Ramos (cell line): ENCODE results near the gene CNIH2.
"Not testable (repeated sequence)": the region's sequence is repeated elsewhere in the genome, so short reads cannot be mapped to it uniquely, and the experiment has no call there.

Experiments used
- in situ Hi-C: fragments of 300-500 bp; cut with MboI; formaldehyde crosslinking; loops from one replicate; pipeline ENCODE4 v1.14.3; 2022; ENCODE audit warnings: low sequenced_read_pairs; ENCODE audit not compliant: unreplicated experiment

The CNIH2 gene

DNA sequence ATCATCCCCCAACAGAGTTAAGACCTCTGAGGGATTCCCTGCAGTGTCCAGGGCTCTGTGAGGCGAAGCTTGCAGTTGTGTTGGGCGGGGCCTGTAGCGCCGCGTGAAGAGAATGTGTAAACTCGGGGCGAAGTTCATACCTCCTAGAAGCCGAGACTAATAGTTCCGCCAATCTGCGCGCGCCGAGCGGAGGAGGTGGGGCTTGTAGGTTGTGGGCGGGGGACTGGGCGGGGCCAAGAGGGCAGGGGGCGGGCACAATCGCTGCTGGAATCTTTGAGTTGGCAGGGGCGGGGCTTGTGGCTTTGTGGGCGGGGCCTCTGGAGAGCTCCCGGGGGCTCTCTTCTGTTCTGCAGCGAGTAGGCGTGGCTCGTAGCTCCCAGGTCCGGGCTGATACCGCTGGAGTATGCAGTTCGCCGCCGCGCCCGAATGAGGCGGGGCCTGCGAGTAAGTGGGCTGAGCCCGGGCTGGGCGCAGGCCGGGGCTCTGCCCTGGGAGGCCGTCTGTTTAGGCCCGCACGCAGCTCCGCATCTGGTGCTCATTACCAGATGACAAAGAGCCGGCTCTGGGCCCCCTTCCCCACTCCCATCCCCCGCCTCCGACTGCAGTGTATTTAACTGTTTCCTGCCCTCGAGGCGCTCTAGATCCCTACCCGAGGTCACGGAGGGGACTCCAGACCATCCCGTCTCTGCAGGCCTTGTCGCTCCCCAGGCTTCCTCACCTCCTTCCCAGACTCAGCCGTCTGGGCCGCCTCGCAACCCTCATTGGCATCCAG lies 34.8 kb downstream of the CNIH2 start:
- in situ Hi-C loops = no loop called here

DNA sequence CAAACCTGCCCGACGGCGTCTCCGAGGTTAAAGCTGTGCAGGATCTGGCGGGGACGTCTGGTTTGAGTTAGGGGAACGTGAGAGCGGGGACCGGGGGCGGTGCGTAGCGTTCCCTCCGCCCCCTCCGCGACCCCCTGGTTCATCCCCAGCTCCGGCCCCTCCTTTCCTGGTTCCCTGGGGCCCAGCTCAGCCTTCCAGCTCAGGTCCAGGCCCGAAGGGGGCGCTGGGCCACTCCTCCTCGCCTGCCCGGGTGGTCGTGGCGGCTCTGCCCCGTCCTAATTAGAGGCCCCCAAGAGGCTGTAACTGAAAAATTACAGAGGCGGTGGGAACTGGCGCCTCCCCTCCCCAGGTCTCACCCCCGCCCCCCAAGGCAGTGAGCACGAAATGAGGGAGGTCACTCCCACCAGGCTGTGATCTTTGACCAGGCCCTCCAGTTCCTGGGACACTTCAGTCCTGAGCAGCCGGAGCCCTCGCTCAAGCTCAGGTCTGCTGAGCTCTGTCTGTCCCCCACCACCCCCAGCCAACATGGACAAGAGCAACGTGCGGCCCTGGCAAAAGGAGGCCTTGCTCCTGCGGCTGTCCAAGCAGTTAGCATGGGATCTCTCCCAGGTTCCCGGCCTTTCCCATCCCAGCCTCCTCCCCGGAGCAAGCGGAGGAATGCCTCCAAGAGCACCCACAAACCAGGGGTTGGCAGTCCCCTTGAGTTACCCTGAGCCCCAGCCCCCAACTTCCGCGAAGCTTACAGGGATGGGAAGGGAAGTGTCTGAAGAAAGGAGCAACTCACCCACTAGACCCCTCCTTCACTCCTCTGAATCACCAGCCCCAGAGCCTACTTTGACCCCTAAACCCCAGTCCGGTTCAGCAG lies 35.6 kb downstream of the CNIH2 start:
- in situ Hi-C loops = no loop called here

DNA sequence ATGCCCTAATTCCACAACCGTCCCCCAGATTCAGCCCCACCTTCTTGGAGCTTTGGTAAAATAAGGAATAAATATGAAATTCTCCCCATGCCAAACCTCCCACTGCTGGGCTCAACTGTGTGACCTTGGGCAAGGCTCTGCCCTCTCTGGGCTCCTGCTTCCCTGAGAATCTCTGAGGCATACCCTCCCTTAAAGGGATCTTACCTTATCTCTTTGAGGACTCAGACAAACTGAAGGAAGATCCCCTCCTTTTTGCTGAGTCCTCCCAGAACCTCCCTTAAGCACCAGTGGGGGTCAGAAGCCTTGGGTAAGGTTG lies 36.2 kb downstream of the CNIH2 start:
- in situ Hi-C loops = no loop called here

DNA sequence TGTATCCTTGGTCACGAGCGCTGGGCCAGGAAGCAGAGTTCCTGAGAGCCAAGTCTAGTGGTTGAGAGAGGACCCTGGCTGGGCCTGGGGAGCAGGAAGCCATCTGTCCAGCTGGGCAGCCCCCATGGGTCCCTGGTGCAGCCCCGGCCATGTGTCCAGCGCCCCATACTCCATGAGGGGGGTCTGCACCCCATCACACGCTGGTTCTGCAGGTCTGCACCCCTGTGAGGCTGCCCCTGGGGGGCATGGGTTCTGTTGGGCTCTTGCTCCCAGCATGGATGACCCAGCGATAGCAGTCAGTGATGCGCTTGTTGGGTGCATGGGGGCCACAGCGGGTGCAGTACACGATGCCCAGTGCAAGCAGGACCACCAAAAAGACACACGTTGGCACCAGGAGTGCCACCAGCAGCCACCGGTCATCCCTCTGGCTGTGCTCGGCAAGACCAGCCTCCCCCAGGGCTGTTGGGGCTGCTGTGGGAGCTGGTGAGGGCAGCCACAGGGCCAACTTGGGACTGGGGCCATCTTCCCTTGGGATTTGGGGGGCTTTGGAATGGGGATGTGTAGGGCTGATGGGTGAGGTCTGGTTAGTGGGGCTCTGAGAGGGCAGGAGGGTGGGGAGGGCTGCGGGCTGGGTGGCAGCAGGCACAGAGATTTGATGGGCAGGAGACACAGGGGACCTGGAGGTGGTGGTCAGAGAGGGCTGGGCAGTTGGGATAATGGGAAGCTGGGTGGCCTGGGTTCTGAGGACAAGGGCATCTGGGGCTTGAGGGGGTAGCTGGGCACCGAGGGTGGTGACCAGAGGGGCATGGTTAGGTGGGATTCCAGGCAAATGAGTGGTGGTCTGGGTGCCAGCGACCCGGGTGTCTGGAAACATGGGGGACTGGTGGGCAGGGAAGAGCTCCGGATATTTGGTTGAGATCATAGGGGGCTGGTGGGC lies 36.9 kb downstream of the CNIH2 start:
- in situ Hi-C loops = no loop called here

DNA sequence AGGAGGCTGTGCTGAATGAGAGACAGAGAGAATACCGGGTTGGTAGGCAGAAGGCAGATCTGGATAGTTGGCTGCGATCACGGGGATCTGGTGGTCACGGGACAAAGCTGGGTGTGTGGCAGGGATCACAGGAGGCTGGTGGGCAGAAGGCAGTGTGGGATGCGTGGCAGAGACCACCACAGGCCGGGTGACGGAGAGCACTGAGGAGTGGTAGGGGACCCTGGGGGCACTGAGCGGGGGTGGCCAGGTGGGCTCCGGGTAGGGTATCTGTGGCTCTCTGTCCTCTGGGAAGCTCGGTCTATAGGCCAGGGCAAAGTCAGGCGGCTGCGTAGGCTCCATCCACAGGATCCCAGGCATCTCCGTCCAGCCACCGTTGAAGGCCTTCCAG lies 37.5 kb downstream of the CNIH2 start:
- in situ Hi-C loops = no loop called here

DNA sequence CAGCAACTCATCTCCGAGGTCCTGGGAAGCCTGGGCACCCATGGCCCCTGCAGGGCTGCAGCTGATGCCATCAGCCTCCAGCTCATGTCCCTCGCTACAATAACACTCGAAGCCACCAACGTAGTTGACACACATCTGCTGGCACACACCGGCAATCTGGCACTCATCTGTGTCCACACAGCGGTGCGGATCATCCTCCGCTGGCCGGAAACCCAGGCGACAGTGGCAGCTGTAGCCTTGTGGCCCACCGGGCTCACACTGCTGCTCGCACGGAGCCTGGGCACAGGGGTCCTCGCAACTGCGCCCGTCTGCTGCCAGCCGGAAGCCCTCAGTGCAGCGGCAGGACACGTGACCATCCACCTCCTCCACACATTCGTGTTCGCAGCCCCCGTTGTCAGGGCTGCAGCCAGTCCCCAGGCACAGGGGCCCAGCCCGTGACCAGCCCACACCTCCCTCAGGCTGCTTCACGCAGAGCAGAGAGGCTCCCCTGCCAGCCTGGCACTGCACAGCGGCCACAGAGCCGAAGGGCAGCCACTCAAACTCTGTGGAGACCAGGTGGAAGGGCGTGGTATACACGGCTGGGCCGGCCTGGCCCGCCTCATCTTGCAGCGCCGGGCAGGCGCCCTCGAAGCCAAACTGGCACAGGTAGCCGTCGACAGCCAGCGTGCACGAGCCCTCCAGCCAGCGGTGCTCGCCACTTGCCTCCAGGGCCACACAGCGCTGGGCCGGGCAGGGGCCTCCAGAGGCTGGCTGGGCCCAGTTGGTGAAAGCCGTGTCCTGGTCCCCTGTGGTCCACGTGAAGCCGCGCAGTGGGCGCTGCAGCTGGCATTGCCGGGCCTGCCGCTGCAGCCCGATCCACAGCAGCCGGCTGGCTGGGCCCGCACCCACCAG lies 38.2 kb downstream of the CNIH2 start:
- in situ Hi-C loops = no loop called here

DNA sequence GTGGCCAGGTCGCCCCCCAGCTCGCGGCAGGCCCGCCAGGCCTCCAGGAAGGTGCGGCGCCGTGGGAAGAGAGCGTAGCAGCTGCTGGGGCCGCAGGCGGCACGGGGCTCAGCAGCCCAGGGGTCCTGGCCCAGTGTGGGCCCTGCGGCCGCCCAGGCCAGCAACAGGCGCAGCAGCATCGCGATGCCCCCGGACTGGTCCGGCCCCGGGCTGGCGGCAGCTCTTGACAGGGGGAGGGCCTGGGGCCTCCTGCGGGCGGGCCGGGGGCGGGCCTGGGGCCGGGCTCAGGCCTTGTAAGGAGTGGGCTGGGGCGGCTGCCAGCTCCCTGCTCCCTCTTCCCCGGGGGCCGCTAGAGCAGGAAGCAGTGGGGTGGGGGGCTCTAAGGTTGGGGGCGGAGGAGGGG lies 38.9 kb downstream of the CNIH2 start, which contains the start of gene CD248:
Gene CD248, minus strand, starts transcription at position 196 of the 403 bp plus-strand sequence. Its CDS starts 17 bp downstream, at position 179.
- in situ Hi-C loops = no loop called here

DNA sequence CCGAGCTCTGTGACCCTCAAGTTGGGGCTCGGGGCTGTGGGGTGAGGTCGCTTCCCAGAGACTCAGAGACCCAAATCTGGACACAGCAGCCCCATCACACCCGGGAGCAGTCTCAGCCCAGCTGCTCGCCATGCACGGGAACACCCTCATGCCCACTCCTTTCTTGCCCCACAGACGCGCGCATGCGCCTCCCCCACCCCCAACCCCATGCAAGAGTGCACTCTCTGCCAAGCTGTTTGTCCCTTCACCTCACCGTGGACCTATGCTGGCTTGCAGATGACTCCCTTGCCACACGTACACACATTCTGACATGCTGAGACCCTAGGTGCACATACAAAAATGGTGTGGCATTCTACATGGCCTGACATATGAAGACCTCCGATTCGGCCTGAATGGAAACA lies 39.3 kb downstream of the CNIH2 start:
- in situ Hi-C loops = no loop called here

DNA sequence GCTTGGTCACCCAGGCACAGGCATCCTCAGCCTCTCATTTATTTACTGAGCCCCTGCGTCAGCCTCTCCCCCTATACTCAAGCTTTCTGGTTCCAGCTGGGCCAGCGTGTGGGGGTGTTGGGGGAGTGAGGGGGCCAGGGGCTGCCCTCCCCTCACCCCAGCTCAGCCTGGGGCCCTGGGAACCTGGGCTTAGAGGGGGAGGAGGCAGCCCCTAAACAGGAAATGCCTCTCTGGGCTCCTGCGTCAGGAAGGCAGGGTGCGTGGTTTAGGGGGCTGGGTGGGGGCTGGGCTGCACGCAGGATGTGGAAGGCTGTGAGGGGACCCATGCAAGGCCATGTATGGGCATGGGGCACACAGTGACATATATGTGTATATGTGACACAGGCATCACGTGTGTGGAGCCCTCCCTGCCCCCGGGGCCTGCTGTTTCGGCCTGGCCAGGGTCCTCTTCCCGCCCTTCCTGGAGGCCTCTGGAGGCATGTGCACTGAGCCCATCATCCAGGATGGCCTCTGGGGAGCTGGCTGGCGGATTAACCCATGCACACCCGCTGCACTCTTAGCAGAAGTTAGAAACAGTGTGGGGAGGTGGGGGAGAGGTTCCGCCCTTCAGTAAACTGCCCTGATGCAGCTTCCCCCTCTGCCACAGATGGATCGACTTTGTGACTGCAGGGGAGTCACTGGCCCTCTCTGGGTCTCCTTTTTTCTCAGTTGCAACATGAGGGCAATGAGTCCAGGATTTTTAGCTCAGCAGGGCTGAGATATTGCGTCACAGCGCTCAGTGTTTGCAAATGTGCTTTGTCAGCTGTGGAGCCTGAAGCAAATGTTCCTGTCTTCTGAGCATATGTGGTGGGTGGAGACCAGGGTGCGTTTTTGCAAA lies 40.0 kb downstream of the CNIH2 start:
- in situ Hi-C loops = no loop called here

DNA sequence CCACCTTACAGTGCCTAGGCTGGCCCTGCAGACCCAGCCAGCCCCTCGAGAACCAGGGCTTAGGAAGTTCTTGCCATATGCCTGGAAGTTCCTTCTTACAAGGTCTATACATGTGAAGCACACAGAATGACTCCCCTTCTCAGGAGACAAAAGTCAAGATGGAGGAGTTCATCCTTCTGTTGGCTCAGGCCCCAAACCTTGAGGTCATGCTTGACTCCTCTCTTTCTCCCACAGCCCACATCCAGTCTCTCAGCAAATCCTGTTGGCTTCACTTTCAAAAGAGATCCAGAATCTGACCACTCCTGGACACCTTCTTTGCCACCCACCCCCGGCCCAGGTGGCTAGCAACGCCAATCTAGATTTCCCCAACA lies 40.6 kb downstream of the CNIH2 start:
- in situ Hi-C loops = no loop called here

DNA sequence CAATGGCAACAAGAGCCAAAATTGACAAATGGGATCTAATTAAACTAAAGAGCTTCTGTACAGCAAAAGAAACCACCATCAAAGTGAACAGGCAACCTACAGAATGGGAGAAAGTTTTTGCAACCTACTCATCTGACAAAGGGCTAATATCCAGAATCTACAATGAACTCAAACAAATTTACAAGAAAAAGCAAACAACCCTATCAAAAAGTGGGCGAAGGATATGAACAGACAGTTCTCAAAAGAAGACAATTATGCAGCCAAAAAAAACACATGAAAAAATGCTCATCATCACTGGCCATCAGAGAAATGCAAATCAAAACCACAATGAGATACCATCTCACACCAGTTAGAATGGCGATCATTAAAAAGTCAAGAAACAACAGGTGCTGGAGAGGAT lies 42.3 kb downstream of the CNIH2 start:
- in situ Hi-C loops = not testable (repeated sequence)

DNA sequence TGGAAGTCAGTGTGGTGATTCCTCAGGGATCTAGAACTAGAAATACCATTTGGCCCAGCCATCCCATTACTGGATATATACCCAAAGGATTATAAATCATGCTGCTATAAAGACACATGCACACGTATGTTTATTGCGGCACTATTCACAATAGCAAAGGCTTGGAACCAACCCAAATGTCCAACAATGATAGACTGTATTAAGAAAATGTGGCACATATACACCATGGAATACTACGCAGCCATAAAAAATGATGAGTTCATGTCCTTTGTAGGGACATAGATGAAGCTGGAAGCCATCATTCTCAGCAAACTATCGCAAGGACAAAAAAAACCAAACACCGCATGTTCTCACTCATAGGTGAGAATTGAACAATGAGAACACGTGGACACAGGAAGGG lies 42.8 kb downstream of the CNIH2 start:
- in situ Hi-C loops = not testable (repeated sequence)

DNA sequence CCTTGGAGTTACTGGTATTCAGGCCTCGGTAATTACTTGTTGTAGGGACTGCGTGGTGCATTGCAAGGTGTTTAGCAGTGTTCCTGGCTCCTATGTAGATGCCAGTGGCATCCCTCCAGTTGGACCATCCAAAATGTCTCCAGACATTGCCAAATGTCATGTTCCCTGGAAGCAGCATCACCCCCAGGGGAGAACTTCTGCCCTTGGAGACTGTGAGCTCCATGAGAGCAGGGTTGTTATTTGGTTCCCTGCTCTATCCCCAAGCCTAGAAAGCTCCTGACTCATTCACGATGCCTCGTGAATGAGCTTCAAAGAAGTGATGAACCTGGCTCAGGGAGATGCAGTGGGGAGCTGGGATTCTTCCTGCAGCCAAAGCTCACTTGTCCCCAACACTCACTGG lies 43.6 kb downstream of the CNIH2 start:
- in situ Hi-C loops = no loop called here

DNA sequence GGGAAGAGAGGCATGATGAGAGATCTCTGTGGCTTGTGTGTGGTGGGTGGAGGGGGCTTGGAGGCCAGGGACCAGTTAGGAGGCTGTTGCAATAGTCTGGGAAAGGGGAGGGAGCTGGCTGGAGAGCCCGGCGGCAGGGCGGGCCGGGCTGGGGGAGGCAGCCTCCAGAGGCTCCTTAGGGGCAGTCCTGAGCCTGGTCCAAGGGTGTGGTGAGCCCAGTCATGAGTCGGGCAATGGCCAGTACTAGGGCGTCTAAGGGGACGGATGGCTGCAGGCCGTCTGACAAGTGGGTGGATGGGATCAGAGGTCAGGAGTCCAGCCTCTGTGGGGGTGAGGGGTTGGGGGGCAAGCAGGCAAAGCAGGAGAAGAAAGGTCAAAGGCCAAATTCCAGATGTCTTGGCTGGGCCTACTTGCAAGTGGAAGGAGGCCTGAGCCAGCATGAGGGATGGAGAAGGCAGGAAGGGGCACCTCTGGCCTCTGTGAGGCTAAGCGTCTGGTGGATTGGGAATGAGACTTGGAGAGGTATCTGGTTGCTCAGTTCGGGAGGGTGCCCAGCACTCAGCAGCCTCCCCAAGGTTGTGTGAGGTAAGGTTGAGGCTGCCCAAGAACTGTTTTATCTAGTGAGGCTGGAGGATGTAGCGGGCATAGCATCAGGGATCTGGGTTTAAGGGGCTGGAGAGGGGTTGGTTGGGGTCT lies 44.9 kb downstream of the CNIH2 start:
- in situ Hi-C loops = no loop called here

DNA sequence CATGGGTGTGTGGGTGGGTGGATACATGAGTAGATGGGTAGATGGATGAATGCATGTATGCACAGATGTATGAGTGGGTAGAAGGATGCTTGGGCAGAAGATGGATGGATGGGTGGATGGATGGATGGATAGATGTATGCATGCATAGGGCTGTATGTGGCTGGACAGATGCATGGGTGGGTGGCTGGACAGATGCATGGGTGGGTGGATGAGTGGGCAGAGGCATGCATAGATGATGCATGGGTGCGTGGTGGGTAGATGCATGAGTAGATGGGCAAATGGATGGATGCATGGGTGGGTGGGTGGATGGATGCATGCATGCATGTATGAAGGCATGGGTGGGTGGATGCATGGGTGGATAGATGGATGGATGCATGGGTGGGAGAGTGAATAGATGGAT lies 45.7 kb downstream of the CNIH2 start:
- in situ Hi-C loops = no loop called here

DNA sequence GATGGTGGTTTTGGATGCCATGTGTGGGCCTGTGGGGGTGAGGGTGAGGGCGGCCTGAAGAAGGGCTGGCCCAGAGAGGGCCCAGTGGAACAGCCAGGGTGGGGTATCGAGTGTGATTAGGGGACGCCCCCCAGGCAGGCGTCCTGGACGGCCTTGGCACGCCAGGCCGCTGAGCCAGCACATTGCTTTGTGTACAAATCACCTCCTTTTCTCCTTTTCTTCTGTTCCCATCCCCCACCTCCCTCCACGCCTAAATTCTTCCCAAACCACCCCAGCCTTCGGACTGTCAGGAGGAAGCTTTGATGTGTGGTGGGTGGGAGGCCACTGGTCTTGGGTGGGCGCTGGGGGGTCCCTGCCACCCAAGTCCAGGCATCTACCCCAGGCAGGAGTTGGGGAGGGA lies 46.7 kb downstream of the CNIH2 start:
- in situ Hi-C loops = no loop called here

DNA sequence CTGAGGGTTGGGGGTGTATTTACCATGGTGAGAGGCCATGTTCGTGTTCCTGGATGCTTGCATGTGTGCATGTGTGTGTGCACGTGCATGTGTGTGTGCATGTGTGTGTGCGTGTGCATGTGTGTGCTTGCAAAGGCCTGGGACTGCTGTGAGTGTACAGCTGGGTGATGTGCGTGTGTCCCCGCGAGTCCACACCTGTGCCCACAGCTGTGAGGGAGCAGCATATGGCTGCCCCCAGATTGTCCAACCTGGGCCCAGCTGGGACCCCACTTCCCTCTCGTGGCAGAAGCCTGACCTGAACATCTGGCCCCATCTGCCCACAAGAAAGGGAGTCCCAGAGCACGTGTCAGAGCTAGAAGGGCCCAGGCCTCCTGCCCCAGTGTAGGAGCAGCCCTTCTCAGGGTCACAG lies 47.3 kb downstream of the CNIH2 start:
- in situ Hi-C loops = no loop called here
